CD4-positive, alpha-beta T cell (primary cell): ENCODE data around the gene INSYN2B. TPM values are rescaled to one million over a fixed set of nuclear protein-coding genes. Genes with fewer than 3 reads are reported as not detected.

Experiments used
- ATAC-seq: fragments of 200-7000 bp; cut with Tn5 transposase; one replicate; pipeline ENCODE4 v1.10.0; 2022; ENCODE audit warnings: mild to moderate bottlenecking; ENCODE audit not compliant: poor library complexity
- CTCF ChIA-PET: fragments of 350-600 bp; sonication (Branson Sonifier 250); formaldehyde crosslinking; loops from one replicate; lab custom pipeline; 2021; ENCODE audit warnings: antibody characterized with exemption, inconsistent platforms; lab: Charles Lee
- POLR2A ChIA-PET: fragments of 350-600 bp; sonication (Branson Sonifier 250); formaldehyde crosslinking; loops from one replicate; lab custom pipeline; 2021; ENCODE audit warnings: antibody characterized with exemption, inconsistent platforms; lab: Charles Lee
- DNase-seq, 14 experiments: peaks; one replicate each; pipeline ENCODE4 v3.0.0-alpha.2; 2013 to 2020; ENCODE audit warnings: mixed read lengths in 2 of 14
- H3K27ac ChIP-seq, 2 donors: one replicate each; pipeline versions ENCODE4 v1.5.1 to v1.7.0; 2013; ENCODE audit warnings: low read length in 2 of 2, low read depth in 1 of 2, mild to moderate bottlenecking in 1 of 2
- H3K27me3 ChIP-seq, 2 experiments: 1 replicate in 1 of 2; 2 replicates in 1 of 2; pipeline versions ENCODE4 v1.6.1 to v1.7.0; 2013; ENCODE audit warnings: low read length in 2 of 2, control low read depth in 1 of 2, mild to moderate bottlenecking in 1 of 2, moderate library complexity in 1 of 2; ENCODE audit not compliant: insufficient read depth in 2 of 2, control insufficient read depth in 1 of 2
- H3K36me3 ChIP-seq: one replicate; pipeline ENCODE4 v1.6.1; 2013; ENCODE audit warnings: low read length, control low read depth; ENCODE audit not compliant: insufficient read depth
- H3K4me1 ChIP-seq: one replicate; pipeline ENCODE4 v1.6.1; 2013; ENCODE audit warnings: low read length, control low read depth; ENCODE audit not compliant: insufficient read depth
- H3K4me3 ChIP-seq: one replicate; pipeline ENCODE4 v1.5.1; 2013; ENCODE audit warnings: mild to moderate bottlenecking, low read length, moderate library complexity
- H3K9me3 ChIP-seq, 2 experiments: 1 replicate in 1 of 2; 2 replicates in 1 of 2; pipeline versions ENCODE4 v1.6.1 to v1.7.0; 2013; ENCODE audit warnings: low read length in 2 of 2, mild to moderate bottlenecking in 2 of 2, control low read depth in 1 of 2, moderate library complexity in 1 of 2; ENCODE audit not compliant: control insufficient read depth in 1 of 2, insufficient read depth in 1 of 2
- H3K27ac Mint-ChIP-seq: one replicate; pipeline ENCODE4 v1.8.0; 2020; ENCODE audit warnings: mixed read lengths
- H3K27me3 Mint-ChIP-seq: one replicate; pipeline ENCODE4 v1.8.0; 2021; ENCODE audit warnings: mixed read lengths
- H3K36me3 Mint-ChIP-seq: one replicate; pipeline ENCODE4 v1.8.0; 2021; ENCODE audit warnings: low read depth, mixed read lengths
- H3K4me1 Mint-ChIP-seq: one replicate; pipeline ENCODE4 v1.8.0; 2021; ENCODE audit warnings: low read depth, mixed read lengths
- H3K4me3 Mint-ChIP-seq: one replicate; pipeline ENCODE4 v1.8.0; 2020; ENCODE audit warnings: mild to moderate bottlenecking, mixed read lengths
- H3K9me3 Mint-ChIP-seq: one replicate; pipeline ENCODE4 v1.8.0; 2020; ENCODE audit warnings: mixed read lengths
- intact Hi-C, 2 experiments: fragments of 100-400 bp; cut with DNase I in 1 of 2; cut with micrococcal nuclease in 1 of 2; formaldehyde crosslinking; loops; one replicate each; pipeline versions ENCODE4 v1.15.1 to v1.9.0; 2023 to 2025; cut with DNase I, micrococcal nuclease
- total RNA-seq, 174 experiments: library from RNA in 2 of 174; stranded (reverse) in 2 of 174; gene quantifications; one replicate each; pipeline ENCODE4 v1.2.3 and lab custom pipeline; 2021 to 2026
- TF ChIP-seq, protein P1 (sequence below): fragments of 200-600 bp; IDR thresholded peaks from one replicate; pipeline ENCODE4 v1.8.0; 2022; ENCODE audit warnings: antibody characterized with exemption, mild to moderate bottlenecking

INSYN2B gene
- total RNA-seq, 2 experiments from 2014 or later = not detected

DNA sequence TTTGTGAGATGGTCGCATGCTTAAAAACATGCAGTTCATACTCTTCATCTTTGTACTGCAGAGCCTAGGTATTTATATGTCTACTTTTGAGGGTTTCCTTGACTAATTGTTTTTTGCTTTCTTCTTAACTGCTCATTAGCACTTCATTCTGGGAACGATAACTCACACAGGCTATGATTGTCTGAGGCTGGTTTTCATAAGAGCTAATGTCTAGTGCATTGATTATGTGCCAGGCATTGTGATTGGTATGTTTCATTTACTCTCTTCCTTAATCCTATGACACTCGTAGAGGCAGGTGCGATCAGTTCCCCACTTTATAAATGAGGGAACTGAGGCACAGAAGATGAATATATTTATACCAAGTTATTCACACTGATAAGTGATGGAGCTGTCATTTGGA, 93.6 kb downstream of the INSYN2B start:
- H3K36me3 Mint-ChIP-seq = peaks cover 59% of the 10 kb centered on the region
- no peak for DNase-seq
- no peak overlapping the region for H3K27ac Mint-ChIP-seq
- peaks cover 4% of the 10 kb centered on the region for H3K36me3 ChIP-seq
- H3K4me1 ChIP-seq = no peaks in the 10 kb centered on the region
- TF ChIP-seq, protein P1, sequence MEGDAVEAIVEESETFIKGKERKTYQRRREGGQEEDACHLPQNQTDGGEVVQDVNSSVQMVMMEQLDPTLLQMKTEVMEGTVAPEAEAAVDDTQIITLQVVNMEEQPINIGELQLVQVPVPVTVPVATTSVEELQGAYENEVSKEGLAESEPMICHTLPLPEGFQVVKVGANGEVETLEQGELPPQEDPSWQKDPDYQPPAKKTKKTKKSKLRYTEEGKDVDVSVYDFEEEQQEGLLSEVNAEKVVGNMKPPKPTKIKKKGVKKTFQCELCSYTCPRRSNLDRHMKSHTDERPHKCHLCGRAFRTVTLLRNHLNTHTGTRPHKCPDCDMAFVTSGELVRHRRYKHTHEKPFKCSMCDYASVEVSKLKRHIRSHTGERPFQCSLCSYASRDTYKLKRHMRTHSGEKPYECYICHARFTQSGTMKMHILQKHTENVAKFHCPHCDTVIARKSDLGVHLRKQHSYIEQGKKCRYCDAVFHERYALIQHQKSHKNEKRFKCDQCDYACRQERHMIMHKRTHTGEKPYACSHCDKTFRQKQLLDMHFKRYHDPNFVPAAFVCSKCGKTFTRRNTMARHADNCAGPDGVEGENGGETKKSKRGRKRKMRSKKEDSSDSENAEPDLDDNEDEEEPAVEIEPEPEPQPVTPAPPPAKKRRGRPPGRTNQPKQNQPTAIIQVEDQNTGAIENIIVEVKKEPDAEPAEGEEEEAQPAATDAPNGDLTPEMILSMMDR = no peak
- H3K27me3 ChIP-seq = no peaks in the 10 kb centered on the region
- CTCF ChIA-PET = no interaction called here
- H3K27ac ChIP-seq = no peak overlapping the region
- no peak overlapping the region for H3K4me3 ChIP-seq
- intact Hi-C loops = no loop called here
- no peaks in the 10 kb centered on the region for H3K9me3 ChIP-seq
- H3K4me3 Mint-ChIP-seq = no peak overlapping the region
- H3K9me3 Mint-ChIP-seq = no peaks in the 10 kb centered on the region
- no peaks in the 10 kb centered on the region for H3K27me3 Mint-ChIP-seq
- peaks cover 24% of the 10 kb centered on the region for H3K4me1 Mint-ChIP-seq
- POLR2A ChIA-PET = no interaction called here
- no peak for ATAC-seq

DNA sequence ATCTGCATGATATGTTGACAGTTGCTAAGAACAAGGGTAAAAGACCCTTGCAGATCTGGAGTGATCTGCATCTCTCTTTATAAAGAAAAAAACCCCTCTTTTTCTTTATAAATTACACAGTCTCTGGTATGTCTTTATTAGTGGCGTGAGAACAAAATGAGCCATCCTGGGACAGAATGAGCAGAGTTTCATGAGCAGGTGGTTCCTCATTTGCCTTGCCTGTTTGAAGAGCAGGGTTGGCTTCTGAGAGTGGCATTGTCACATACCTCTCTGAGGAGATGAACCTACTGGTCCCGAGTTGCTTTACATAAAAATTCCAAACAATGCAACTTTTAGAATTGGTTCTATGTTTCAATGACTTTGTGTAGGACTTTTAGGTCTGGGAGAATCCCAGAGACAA, 94.3 kb downstream of the INSYN2B start:
- H3K9me3 Mint-ChIP-seq = no peaks in the 10 kb centered on the region
- DNase-seq (no peak), ATAC-seq (no peak)
- no peaks in the 10 kb centered on the region for H3K27me3 ChIP-seq
- TF ChIP-seq, protein P1 = no peak
- H3K36me3 Mint-ChIP-seq = peaks cover 56% of the 10 kb centered on the region
- ChIA-PET POLR2A (no interaction called here), CTCF (no interaction called here)
- H3K4me1 ChIP-seq = no peaks in the 10 kb centered on the region
- H3K27ac ChIP-seq = no peak overlapping the region
- peaks cover 24% of the 10 kb centered on the region for H3K4me1 Mint-ChIP-seq
- intact Hi-C loops = no loop called here
- H3K4me3 Mint-ChIP-seq = no peak overlapping the region
- H3K27ac Mint-ChIP-seq = no peak overlapping the region
- no peak overlapping the region for H3K4me3 ChIP-seq
- peaks cover 4% of the 10 kb centered on the region for H3K36me3 ChIP-seq
- H3K27me3 Mint-ChIP-seq = no peaks in the 10 kb centered on the region
- H3K9me3 ChIP-seq = no peaks in the 10 kb centered on the region

DNA sequence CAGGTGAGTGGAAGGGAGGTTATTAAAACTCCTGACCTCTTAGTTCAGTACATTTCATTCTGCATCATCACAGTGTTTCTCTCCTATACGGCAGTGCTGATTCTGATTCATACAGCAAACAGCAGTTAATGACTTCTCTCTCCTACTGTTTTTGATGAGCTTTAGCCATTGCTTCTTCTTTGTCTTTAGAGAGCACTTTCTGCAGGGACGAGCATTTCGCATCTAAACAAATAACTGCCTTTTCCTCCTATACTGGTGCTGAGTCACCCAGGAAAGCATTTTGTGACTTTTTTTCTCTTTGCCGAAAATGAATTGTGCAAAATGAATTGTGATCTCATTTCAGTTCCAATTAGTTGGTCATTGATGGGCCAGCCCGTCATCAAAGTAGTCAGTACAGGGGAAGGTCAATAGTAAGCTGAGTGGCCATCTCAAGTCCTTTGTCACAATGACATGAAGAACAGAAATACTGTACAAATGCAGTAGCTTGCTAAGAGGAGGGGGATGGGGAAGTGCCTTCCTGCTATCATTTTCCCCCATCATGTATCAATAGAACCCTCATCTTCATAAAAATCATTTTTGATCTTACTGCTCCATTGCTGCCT, 98.5 kb downstream of the INSYN2B start:
- no peaks in the 10 kb centered on the region for H3K27me3 Mint-ChIP-seq
- Histone ChIP-seq H3K4me3 (no peak overlapping the region), H3K9me3 (no peaks in the 10 kb centered on the region), H3K36me3 (peaks cover 8% of the 10 kb centered on the region), H3K27me3 (no peaks in the 10 kb centered on the region), H3K4me1 (no peaks in the 10 kb centered on the region), H3K27ac (no peak overlapping the region)
- H3K27ac Mint-ChIP-seq = no peak overlapping the region
- POLR2A ChIA-PET = no interaction called here
- ATAC-seq = no peak
- TF ChIP-seq, protein P1 = no peak
- H3K4me1 Mint-ChIP-seq = peaks cover 27% of the 10 kb centered on the region
- no peak for DNase-seq
- peaks cover 72% of the 10 kb centered on the region for H3K36me3 Mint-ChIP-seq
- no peaks in the 10 kb centered on the region for H3K9me3 Mint-ChIP-seq
- intact Hi-C loops = no loop called here
- CTCF ChIA-PET = no interaction called here
- no peak overlapping the region for H3K4me3 Mint-ChIP-seq
